ENCODE measurements around the gene LIMCH1. TPM values are rescaled to one million over a fixed set of nuclear protein-coding genes. Genes with fewer than 3 reads are reported as not detected.

LIMCH1 gene
- polyA plus RNA-seq, 1 of the 3 experiments (the other 2 are of a cell fraction): 1.2 TPM

DNA sequence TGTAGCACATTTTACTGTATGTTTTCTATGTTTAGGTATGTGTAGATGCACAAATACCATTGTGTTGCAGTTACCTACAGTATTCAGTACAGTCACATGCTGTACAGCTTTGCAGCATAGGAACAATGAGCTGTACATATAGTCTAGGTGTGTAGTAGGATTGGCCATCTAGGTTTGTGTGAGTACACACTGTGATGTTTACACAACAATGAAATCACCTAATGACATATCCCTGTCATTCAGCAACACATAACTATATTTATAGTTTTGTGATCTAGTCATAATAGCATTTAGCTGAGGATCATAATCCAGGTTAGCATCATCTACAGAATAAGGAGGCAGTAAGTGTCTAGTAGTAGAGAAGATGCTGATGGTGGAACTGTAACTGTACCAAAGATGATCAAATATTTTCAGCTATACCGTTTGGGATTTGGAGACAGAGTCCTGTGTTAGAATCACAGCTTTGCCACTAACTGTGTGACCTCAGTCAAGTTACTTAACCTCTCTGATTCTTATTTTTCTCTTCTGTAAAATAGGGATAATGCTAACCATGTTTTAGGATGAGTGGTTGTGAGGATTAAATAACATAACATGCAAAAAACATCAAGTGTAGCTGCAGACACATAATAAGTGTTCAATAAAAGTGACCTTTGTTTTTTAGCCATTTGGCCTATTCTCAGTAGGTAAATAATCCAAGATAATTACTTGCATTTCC lies 73.3 kb downstream of the LIMCH1 start:
- Histone ChIP-seq H3K9me3 (no peaks in the 10 kb centered on the region), H4K20me1 (ENCODE audit: insufficient read depth) (no peaks in the 10 kb centered on the region), H3K9me2 (no peaks in the 10 kb centered on the region), H3K4me2 (no peak overlapping the region), H3K4me1 (ENCODE audit: control insufficient read depth in 1 of 2, insufficient read depth in 2 of 2, low read depth in 1 of 2, low read length in 1 of 2) (peaks cover 0 to 22% of the 10 kb centered on the region in 2 experiments; a peak in 3 of 4 replicates), H2AFZ (ENCODE audit: low read depth) (no peak overlapping the region; the same call in 1 of the 2 replicates), H3K36me3 (replicated peaks in 1 of 2; ENCODE audit: control insufficient read depth in 1 of 2, insufficient read depth in 2 of 2, low read length in 1 of 2) (no peaks in the 10 kb centered on the region), H3K27me3 (ENCODE audit: insufficient read depth) (no peaks in the 10 kb centered on the region), H3K9ac (no peak overlapping the region), H3K27ac (ENCODE audit: low read depth in 2 of 2, low read length in 1 of 2) (peak overlapping the region in 1 of 2 experiments; percentile 89; a peak in 1 of 4 replicates), H3K4me3 (ENCODE audit: low read depth in 2 of 2, low read length in 1 of 2) (no peak overlapping the region), H3F3A (replicated peaks; ENCODE audit: insufficient read depth) (peaks cover 4% of the 10 kb centered on the region), H3K79me2 (ENCODE audit: insufficient read depth) (no peaks in the 10 kb centered on the region)
- POLR2A ChIA-PET: no interaction called here
- CTCF ChIA-PET: interaction anchor here (0.7 to 2.4 kb wide), 8 partner anchors 9 to 352 kb away, joined by 3 to 8 read pairs (median 3); no protein-coding TSS in a partner anchor
- WGBS (ENCODE audit: low lambda C conversion rate): 62% methylated on average over 1 of the region's 1 CpG
- DNase-seq: no peak
- TF ChIP-seq, protein P1, sequence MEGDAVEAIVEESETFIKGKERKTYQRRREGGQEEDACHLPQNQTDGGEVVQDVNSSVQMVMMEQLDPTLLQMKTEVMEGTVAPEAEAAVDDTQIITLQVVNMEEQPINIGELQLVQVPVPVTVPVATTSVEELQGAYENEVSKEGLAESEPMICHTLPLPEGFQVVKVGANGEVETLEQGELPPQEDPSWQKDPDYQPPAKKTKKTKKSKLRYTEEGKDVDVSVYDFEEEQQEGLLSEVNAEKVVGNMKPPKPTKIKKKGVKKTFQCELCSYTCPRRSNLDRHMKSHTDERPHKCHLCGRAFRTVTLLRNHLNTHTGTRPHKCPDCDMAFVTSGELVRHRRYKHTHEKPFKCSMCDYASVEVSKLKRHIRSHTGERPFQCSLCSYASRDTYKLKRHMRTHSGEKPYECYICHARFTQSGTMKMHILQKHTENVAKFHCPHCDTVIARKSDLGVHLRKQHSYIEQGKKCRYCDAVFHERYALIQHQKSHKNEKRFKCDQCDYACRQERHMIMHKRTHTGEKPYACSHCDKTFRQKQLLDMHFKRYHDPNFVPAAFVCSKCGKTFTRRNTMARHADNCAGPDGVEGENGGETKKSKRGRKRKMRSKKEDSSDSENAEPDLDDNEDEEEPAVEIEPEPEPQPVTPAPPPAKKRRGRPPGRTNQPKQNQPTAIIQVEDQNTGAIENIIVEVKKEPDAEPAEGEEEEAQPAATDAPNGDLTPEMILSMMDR (IDR thresholded peaks at IDR 0.05): no peak
- TF ChIP-seq RCOR1 (IDR thresholded peaks at IDR 0.05; ENCODE audit: low read length) (no peak), PBX3 (IDR thresholded peaks at IDR 0.05) (no peak), IRF3 (IDR thresholded peaks at IDR 0.05; ENCODE audit: low read depth, low read length) (no peak), REST (IDR thresholded peaks at IDR 0.05; ENCODE audit: low read depth, low read length) (no peak), EP300 (IDR thresholded peaks at IDR 0.05; ENCODE audit: borderline replicate concordance in 1 of 2, low read depth in 1 of 2, low read length in 1 of 2) (no peak), FOSL2 (IDR thresholded peaks at IDR 0.05; ENCODE audit: borderline replicate concordance, low read depth) (no peak)
- TF ChIP-seq, protein P2, sequence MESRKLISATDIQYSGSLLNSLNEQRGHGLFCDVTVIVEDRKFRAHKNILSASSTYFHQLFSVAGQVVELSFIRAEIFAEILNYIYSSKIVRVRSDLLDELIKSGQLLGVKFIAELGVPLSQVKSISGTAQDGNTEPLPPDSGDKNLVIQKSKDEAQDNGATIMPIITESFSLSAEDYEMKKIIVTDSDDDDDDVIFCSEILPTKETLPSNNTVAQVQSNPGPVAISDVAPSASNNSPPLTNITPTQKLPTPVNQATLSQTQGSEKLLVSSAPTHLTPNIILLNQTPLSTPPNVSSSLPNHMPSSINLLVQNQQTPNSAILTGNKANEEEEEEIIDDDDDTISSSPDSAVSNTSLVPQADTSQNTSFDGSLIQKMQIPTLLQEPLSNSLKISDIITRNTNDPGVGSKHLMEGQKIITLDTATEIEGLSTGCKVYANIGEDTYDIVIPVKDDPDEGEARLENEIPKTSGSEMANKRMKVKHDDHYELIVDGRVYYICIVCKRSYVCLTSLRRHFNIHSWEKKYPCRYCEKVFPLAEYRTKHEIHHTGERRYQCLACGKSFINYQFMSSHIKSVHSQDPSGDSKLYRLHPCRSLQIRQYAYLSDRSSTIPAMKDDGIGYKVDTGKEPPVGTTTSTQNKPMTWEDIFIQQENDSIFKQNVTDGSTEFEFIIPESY (IDR thresholded peaks at IDR 0.05; ENCODE audit: borderline replicate concordance, low read depth): no peak
